AG04449 (cell line): ENCODE data around the gene SLC28A3.

ENCODE experiments used
- CTCF ChIA-PET: fragments of 350-600 bp; formaldehyde crosslinking; extraction: SDS; loops from one replicate; lab custom pipeline; 2021; ENCODE audit warnings: antibody characterized with exemption; lab: Yijun Ruan, JAX
- POLR2A ChIA-PET: fragments of 400-600, 350-600 bp; formaldehyde crosslinking; extraction: SDS; loops from one replicate; lab custom pipeline; 2020; ENCODE audit warnings: antibody characterized with exemption, inconsistent platforms; lab: Yijun Ruan, JAX
- DNase-seq: peaks from one replicate; pipeline ENCODE4 v3.0.0-alpha.2; 2010; ENCODE audit warnings: low read depth, low spot score
- H3K4me3 ChIP-seq: 2 replicates; pipeline ENCODE4 v1.5.1; 2011; ENCODE audit warnings: low read depth, mild to moderate bottlenecking, control low read depth, low read length
- CTCF ChIP-seq: IDR thresholded peaks from one replicate; pipeline ENCODE4 v1.5.1; 2011; ENCODE audit warnings: mild to moderate bottlenecking, moderate library complexity, low read length, control low read depth, inconsistent platforms; ENCODE audit not compliant: insufficient read depth; ENCODE audit errors: missing control alignments

SLC28A3 gene

DNA sequence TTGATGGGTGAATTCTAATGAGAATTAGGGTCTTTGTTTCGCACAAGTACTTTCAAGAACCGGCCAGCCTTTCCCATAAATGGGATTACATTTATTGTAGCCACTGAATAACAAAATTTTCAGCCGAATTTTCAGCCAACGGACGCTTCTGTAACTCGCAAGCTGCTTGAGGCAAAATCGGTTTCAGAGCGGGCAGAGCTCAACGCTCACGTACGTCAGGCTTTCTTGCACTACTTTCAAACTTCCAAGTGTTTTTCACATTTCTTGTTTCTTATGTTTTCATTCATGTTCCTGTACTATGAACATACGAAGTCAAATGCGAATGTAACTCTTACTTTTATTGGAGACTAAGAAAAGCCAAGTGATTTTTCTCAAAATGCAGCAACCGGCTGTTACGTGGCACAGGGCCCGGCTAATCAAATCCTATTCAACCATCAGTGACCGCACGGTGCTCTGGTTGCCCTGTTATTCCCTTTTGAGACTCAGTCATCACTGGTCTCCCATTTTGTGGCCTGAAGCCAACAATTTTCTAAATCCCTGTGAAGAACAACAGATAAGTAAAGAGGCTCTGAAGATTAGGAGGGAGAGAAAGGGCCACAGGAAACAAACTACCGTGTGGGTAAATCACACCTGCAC lies 68.5 kb downstream of the SLC28A3 start:
- ChIA-PET POLR2A (no interaction called here), CTCF (interaction anchor here (1.1 kb wide), 1 partner anchor 11 kb away, joined by 5 read pairs; no protein-coding TSS in a partner anchor)
- no peak for DNase-seq
- TF ChIP-seq CTCF = no peak
- peak overlapping the region; percentile 34; the same call in 1 of the 2 replicates for H3K4me3 ChIP-seq

GRCh38 chr9:84271531-84271900 lies 69.0 kb downstream of the SLC28A3 start:
- peak; percentile 9 for DNase-seq
- peak overlapping the region; percentile 34 for H3K4me3 ChIP-seq
- ChIA-PET POLR2A (no interaction called here), CTCF (interaction anchor here (1.1 kb wide), 1 partner anchor 11 kb away, joined by 5 read pairs; no protein-coding TSS in a partner anchor)
- TF ChIP-seq CTCF = no peak

- CTCF ChIA-PET = interaction anchor here (1.1 to 2.2 kb wide), 4 partner anchors 10 to 45 kb away, joined by 4 to 13 read pairs (median 6); no protein-coding TSS in a partner anchor
- H3K4me3 ChIP-seq = peak overlapping the region; percentile 34
- POLR2A ChIA-PET = no interaction called here
- TF ChIP-seq CTCF = no peak
- DNase-seq = no peak
These were observed 69.6 kb downstream of the SLC28A3 start for GRCh38 chr9:84270847-84271530.

DNA sequence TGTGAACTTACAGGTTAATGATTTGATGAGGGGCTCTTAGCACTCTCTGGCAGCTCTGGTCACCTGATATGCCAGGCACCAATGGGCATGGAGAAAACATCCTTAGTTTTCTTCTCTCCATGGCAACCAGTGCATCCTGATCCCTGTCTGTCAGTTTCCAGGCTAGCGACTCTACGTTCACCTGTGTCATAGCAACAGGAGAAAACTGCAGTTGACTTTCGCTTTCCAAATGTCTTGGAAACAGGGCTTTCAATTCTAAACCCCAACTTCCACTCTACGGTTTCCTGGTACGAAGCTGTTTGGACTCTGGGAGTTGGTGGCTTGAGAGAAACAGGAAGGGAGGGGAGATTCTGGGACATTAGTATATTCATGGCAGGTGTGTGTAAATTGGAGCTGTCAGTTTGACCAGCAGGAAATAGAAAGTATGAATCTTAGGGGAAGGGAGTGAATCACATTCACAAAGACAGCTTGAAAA lies 74.4 kb downstream of the SLC28A3 start:
- no peak for TF ChIP-seq CTCF
- DNase-seq = no peak
- no peak overlapping the region for H3K4me3 ChIP-seq
- POLR2A ChIA-PET = no interaction called here
- CTCF ChIA-PET = interaction anchor here (1.0 to 1.8 kb wide), 3 partner anchors 49 to 331 kb away, joined by 4 to 5 read pairs (median 5); no protein-coding TSS in a partner anchor

DNA sequence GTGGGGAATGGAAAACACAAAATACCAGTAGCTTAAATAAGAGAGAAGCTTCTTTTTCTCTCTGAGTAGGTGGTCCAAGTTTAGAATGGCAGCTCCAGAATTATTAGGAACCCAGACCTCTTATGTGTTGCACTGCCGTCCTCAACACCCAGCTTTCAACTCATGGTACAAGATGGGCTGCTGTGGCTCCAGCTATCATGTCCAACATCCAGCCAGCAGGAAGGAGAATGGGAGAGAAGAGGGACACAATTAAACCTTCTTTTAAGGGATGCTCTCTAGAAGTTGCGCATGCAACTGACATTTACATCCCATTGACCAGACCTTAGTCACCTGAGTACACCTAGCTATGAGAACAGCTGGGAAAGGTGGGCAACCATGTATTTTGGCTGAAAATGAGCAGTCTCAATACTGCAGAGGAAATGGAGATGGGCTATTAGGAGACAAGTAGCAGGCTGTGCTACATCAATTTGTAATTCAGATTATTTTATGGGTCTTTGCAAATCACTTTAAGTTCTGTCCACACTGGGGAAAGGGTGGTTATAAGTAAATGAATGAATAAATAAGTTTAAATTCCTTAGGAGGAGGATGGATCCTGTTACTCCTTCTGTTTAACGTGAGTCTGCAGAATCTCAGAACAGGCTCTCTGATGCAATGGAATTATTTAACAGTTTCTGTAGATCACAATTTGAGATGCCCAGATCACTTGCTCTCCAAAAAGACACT lies 76.1 kb downstream of the SLC28A3 start:
- no peak for DNase-seq
- POLR2A ChIA-PET = interaction anchor here (0.6 kb wide), 1 partner anchor 379 kb away, joined by 3 read pairs; no protein-coding TSS in a partner anchor
- CTCF ChIA-PET = interaction anchor here (1.0 to 2.7 kb wide), 10 partner anchors 9 to 351 kb away, joined by 3 to 20 read pairs (median 6); partner anchors contain the start of gene KIF27
- TF ChIP-seq CTCF = no peak
- no peak overlapping the region for H3K4me3 ChIP-seq
